GM12874 (cell line): Measurements from ENCODE around the gene WDR82.

Experiments used
- TF ChIP-seq, protein P1 (sequence below): IDR thresholded peaks from 2 replicates; pipeline ENCODE4 v1.5.1; 2011; ENCODE audit warnings: low read depth, mild to moderate bottlenecking, control low read depth, low read length, moderate library complexity; ENCODE audit not compliant: insufficient read depth

Gene WDR82

DNA sequence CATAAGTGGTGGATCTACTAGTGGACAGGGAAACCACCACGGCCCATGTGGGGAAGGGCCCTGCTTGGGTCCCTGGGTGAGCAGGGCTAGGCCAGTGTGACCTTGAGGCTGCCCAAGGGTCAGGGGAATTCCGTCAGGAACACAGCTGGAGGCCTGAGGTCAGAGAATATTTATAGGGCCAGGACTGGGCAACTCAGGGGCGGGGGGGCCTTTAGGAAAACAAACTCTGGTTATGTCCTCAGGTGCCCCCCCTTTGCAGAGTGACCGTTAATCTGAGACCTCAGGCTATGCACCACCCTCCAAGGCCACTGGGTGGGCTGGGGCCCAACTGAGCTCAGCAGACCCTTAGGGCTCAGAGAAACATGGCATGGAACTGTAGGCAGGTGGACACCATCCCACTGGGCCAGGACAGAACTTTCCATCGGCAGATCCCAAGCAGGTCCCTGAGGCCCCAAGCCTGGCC is 42.0 kb downstream of the WDR82 start:
- TF ChIP-seq, protein P1, sequence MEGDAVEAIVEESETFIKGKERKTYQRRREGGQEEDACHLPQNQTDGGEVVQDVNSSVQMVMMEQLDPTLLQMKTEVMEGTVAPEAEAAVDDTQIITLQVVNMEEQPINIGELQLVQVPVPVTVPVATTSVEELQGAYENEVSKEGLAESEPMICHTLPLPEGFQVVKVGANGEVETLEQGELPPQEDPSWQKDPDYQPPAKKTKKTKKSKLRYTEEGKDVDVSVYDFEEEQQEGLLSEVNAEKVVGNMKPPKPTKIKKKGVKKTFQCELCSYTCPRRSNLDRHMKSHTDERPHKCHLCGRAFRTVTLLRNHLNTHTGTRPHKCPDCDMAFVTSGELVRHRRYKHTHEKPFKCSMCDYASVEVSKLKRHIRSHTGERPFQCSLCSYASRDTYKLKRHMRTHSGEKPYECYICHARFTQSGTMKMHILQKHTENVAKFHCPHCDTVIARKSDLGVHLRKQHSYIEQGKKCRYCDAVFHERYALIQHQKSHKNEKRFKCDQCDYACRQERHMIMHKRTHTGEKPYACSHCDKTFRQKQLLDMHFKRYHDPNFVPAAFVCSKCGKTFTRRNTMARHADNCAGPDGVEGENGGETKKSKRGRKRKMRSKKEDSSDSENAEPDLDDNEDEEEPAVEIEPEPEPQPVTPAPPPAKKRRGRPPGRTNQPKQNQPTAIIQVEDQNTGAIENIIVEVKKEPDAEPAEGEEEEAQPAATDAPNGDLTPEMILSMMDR = 0 out of 2 replicates have a peak, but pooled peaks have one; percentile 5

DNA sequence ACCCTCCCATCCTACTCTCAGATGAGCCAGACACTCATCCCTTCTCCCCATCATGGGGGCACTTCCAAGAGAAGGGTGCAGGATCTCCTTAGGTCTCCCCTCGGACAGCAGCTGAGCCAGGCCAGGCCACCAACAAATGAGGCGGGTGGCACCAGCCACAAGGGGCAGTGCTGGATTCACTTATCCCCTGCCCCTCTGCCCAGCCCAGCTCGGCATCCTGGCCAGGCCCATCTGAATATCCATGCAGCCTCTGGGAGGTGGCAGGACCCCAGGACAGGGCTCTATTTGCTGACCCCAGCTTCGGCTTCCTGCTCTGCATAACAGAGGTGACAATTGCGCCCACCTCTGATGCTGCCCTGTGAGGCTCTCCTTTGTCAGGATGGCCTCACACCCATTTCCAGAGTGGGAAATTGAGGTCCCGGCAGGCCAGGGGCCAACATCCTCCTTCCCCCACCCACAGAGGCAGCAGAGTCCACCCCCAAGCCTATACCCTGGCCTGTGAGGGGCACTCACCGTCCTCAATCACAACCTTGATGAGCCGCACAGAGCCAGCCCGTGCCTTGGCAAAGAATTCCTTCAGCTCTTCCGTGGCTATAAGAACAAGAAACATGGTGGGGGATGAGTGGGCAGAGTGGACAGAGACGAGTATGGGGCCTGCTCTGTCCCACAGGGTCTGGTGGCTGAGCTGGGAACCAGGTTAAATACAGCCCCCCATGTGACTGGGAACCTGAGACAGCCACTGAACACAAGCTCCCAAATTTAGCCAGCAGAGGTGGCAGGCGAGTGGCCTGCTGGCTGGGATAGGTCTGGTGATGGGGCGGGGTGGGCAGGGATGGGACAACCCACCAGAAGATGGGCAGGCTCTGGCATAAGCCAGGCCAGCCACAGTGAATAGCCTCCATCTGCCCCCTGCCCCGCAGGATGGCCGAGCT is 43.7 kb downstream of the WDR82 start:
- TF ChIP-seq, protein P1 = no peak

DNA sequence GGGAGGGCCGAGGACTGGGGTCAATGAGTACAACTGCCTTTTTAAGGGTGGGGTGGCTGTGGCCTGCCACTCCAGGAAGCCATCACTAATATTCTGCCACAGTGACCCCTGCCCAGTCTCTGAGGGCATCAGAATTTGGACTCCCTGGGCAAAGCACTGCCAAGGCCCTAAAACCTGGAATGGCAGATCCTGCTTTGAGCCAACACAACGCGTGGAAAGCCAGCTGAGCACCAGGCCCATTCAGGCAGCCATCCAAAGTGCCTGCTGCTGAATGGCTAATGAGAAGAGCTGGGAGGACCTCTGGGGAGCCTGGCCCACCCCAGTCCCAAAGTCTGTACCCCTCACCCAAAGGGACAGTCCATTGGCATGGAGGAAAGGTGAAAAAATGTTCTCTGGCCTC is 44.5 kb downstream of the WDR82 start:
- TF ChIP-seq, protein P1 = no peak

DNA sequence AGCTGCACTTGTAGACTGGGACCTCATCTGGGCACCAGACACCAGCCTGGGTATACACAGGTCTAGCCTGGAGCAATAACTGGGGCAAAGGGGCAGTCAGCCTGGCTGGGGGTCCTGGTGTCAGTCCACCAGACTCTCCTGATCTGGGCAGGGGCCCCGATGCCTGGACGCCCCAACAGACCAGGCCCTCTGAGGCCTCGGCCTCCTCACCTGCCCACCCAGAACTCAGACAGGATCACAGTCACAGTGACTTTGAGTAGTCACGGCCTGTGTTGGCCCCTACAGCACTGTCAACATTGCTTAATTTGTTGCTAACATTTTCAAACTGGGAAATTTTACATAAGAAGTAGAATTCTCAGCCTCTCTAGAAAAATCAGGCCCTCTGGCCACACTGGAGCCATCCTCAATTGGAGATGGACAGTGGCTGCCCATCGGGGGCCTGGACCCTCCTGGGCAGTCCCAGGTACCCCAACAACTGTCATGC is 45.3 kb downstream of the WDR82 start:
- TF ChIP-seq, protein P1 = no peak

DNA sequence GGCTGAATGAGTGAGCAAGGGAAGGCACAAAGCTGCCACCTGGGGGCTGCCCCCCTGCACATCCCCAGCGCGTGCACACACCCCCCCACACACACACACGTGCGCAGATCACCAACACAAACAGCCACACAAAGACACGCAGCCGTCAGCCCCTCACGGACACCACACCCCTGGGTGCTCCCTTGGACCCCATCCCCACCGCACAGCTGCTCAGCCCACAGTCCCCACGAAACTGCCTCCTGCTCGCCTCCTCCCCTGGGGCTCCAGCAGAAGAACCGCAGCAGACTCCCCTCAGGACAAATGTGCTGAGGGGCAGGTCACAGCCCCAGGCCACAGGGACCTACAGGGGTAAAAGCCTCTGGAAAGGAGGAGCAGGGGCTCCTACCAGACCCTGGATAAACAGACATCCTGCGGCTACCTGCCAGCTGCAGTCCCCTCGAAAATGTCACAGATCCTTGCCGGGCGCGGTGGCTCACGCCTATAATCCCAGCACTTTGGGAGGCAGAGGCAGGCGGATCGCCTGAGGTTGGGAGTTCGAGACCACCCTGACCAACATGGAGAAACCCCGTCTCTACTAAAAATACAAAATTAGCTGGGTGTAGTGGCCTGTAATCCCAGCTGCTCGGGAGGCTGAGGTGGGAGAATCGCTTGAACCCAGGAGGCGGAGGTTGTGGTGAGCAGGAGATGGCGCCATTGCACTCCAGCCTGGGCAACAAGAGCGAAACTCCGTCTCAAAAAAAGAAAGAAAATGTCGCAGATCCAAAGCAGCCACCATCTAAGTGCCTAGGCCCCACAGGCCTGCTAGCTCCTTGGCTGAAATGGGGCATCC is 46.0 kb downstream of the WDR82 start:
- TF ChIP-seq, protein P1 = no peak

DNA sequence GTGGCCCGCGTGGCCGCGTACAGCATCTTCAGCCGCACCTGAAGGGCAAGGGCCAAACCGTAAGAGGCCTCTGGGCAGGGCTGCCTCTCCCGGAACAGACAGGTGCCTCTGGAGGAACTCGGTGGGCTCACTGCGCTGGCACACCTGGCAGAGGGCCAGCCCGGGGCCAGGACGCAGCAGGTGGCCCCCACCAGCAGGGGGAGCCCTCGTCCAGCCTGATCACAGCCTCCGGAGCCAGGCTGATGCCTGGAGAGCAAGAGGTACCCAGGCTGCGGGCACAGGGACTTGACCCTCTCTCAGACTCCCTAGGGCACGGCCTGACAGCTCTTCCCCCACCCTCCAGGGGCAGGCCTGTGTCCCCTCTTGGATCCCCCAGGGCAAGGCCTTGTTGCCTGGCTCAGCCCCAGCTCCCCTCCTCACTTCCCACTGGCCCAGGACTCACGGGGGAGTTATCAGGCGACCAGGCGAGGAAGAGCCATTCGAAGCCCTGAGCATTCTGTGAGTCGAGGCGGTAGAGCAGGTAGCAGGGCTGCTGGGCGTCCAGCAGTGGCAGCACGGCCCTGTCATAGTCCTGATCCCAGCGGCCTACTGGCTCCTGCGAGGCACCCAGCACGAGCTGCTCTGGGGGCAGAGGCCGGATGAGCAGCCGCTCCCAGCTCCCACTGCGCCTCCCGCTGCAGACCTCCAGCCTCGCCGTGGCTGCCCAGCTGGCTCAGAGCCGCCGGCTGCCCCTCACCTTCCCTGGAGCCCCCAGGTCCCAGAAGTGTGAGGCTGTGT is 46.8 kb downstream of the WDR82 start:
- TF ChIP-seq, protein P1 = peak; percentile 99
